D721Med (cell line): ENCODE data around the gene PRICKLE2.
A peak's percentile ranks its signal among the peaks of the same experiment; 100 is the strongest.

Source experiments
- DNase-seq: peaks from one replicate; pipeline ENCODE4 v3.0.0; 2011; ENCODE audit warnings: low spot score; ENCODE audit not compliant: insufficient read length
- FAIRE-seq: peaks from 2 replicates; lab custom pipeline; 2011; peaks lifted over from hg19 to GRCh38; lab: Jason Lieb, UNC
- TF ChIP-seq, protein P1 (sequence below): IDR thresholded peaks from 2 replicates; pipeline ENCODE4 v1.5.1; 2012; ENCODE audit warnings: mild to moderate bottlenecking, control low read depth; ENCODE audit not compliant: insufficient read depth; ENCODE audit errors: missing control alignments

Gene PRICKLE2

DNA sequence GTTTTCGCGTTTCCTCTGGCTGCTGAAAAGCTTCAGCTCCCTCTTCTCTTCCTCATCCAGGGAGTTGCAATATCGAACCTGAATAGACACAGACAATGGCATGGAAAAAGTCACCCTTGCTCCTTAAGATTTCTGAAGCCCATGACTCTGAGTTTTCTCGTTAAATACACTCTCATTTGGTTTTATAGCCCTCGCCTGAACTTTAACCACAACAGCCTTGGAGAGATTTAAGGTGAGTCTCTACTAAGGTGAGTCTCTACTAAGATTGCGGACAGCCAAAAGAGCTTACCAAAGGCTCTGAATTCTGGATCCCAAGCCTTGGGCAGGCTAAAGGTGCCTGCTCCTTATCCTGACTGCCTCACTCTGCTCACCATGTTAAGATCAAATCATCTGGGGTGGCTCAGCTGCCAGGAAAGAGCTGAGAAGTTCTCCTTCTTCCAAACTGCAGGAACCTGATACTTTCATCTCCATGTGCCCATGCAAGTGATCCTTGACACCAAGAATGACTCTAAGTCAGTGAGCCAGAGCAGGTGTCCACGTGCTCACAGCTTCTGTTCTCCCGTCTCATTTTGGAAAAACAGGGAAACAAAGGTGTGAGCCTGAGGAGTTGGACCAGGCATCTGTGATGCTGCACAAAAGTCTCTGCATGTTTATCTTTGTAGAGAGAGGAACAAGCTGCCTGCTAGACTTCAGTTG, 65.1 kb downstream of the PRICKLE2 start:
- TF ChIP-seq, protein P1, sequence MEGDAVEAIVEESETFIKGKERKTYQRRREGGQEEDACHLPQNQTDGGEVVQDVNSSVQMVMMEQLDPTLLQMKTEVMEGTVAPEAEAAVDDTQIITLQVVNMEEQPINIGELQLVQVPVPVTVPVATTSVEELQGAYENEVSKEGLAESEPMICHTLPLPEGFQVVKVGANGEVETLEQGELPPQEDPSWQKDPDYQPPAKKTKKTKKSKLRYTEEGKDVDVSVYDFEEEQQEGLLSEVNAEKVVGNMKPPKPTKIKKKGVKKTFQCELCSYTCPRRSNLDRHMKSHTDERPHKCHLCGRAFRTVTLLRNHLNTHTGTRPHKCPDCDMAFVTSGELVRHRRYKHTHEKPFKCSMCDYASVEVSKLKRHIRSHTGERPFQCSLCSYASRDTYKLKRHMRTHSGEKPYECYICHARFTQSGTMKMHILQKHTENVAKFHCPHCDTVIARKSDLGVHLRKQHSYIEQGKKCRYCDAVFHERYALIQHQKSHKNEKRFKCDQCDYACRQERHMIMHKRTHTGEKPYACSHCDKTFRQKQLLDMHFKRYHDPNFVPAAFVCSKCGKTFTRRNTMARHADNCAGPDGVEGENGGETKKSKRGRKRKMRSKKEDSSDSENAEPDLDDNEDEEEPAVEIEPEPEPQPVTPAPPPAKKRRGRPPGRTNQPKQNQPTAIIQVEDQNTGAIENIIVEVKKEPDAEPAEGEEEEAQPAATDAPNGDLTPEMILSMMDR, result no peak
- no peak for FAIRE-seq
- DNase-seq, result no peak

DNA sequence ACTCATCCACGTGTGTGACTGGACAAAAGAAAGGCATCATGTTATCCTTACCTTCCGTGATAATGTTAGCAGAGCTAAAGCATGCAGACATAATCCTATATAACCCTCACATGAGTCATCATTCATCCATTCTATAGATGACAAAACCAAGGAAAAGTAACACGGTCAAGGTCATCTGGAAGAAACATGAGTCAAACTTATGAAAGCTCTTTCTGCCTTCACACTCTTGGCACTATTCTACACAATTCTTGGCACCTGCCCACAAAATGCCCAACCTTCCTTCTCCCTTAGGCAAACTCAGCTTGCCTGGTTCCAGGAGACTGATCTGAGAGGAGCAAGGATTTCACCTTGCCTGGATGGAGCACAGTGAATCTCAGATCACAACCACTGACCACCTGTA, 66.9 kb downstream of the PRICKLE2 start:
- DNase-seq (no peak), FAIRE-seq (peak; percentile 58)
- TF ChIP-seq, protein P1, result no peak

DNA sequence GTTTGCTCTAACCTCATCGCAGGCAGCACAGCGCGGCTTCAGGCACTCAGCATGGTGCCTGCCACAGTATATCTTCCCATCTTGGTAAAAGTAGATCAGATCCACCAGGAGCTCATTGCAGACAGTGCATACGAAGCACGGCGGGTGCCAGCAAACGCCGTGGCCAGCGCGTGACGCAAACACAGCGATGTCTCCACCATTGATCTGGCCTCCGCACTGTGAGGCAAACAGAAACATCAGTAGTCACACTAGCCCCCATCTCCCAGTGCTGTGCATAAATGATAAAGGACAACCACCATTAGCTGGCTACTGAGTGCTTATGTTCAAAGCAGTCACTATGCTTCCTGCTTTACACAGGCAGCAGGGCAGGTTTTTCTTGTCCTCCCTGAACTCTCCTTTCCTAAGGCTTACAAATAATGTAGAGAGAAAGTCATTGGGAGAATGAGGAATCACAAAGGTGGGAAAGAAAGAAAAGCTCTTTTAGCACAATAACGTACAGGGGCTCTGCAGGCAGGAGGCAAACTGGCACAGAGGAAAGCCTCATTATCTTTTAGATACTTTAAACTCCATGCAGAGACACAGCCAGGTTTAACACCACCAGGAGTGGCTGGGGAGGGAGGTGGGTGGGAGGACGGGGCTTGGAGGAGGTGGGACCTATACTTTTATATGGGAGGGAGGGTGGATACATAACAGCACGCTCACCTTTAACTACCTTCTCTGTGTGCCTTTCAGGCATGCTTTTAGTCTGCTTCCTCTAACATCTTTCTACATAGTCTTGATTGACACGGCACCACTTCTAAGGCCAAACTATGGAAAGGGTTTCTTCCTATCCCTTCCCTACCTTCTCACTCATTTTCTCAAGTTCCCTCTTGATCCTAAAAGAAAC, 67.9 kb downstream of the PRICKLE2 start:
- DNase-seq, result no peak
- no peak for FAIRE-seq
- TF ChIP-seq, protein P1, result no peak

DNA sequence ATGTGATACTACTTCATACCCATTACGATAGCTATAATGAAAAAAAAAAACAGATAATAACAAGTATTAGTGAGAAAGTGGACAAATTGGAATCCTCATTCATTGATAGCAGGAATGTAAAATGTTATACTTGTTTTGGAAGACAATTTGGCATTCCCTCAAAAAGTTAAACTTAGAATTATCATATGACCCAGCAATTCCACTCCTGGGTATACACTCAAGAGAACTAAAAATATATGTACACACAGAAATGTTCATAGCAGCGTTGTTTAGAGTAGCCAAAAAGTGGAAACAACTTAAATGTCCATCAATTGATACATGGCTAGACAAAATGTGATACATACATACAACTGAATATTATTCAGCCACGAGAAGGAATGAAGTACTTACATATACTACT, 69.9 kb downstream of the PRICKLE2 start:
- TF ChIP-seq, protein P1, result no peak
- FAIRE-seq, result peak; percentile 80
- no peak for DNase-seq

DNA sequence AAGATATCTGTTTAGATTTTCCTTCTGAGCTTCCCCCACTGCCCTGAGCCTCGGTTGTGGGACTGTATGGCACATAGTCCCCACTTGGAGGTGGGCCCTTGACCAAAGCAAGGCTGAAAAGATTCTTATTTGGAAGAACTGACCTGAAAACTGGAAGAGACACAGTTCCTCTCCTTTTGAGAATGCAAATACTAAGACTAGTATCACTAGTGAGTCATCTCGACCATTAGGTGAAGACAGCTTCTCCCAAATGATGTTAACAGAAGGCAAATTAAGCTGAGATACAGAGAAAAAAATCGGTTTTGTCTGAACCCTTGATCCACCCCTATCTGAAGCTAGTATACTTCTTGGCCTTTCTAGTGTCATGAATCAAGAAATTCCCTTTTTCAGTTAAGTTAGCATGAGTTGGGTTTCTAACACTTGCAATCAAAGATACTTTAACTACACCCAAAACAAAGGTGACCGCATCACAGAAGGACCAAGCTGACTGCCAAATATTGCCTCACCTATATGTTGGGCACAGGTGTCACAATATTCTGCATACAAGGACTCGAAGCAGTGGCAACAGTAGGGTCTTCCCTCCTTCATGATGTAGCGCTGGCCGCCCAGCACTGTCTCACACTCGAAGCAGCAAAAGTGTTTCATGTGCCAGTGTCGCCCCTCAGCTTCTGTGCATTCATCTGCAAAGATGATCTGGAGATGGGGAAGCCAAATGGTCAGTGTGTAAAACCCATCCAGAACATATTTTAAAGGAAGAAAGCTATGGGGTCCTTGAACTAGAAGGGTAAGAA, 72.4 kb downstream of the PRICKLE2 start:
- FAIRE-seq, result no peak

DNA sequence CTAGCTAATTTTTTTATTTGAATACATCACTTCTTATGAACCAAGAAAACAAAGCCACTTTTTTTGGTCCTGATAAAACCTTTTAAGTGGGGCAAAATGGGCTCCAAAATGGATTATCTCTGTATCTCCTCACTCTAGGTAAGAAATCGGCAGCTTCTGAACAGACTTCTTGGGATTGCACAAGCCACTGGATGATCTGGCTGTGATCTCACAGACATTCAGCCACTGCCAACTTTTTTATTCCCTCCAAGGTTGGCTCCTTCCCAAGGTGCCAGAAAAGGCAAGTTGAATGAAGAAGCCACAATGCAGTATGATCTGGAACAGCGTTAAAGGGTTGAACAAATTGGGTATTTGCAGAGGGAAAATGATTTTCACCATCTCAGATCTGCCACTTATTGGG, 73.2 kb downstream of the PRICKLE2 start:
- TF ChIP-seq, protein P1, result no peak
- no peak for FAIRE-seq
- DNase-seq, result no peak

More for the DNA sequence above, 72.4 kb downstream of the PRICKLE2 start:
- TF ChIP-seq, protein P1, result no peak
- DNase-seq, result no peak
